Motor neuron (in vitro differentiated cells): ENCODE measurements around the gene FBXO8. TPM values are rescaled to one million over a fixed set of nuclear protein-coding genes. Genes with fewer than 3 reads are reported as not detected.

Source experiments
- ATAC-seq, 8 experiments: fragments of 200-7000 bp; cut with Tn5 transposase; replicated peaks in 6 of 8; 2 replicates each; pipeline ENCODE4 v1.8.0; 2021; ENCODE audit warnings: mild to moderate bottlenecking in 8 of 8, moderate library complexity in 8 of 8
- H3K27ac ChIP-seq, 2 donors: fragments of 250-450 bp; sonication (Bioruptor Pico); 2 replicates each; pipeline ENCODE4 v1.9.0; 2021; ENCODE audit warnings: antibody characterized with exemption in 2 of 2, mild to moderate bottlenecking in 2 of 2, moderate library complexity in 1 of 2
- H3K4me1 ChIP-seq, 2 donors: fragments of 250-450 bp; sonication (Bioruptor Pico); replicated peaks in 1 of 2; 2 replicates each; pipeline ENCODE4 v1.6.1; 2021; ENCODE audit warnings: antibody characterized with exemption in 2 of 2, mild to moderate bottlenecking in 2 of 2, moderate library complexity in 1 of 2
- H3K4me3 ChIP-seq, 5 donors: fragments of 250-450 bp; sonication (Bioruptor Pico); 2 replicates each; pipeline ENCODE4 v1.9.0; 2021; ENCODE audit warnings: antibody characterized with exemption in 5 of 5, mild to moderate bottlenecking in 5 of 5, moderate library complexity in 4 of 5
- WGBS, 10 experiments: fragments of 450-650 bp; shearing (Covaris generic); methylation state at CpG; one replicate each; pipeline ENCODE4 v1.0.0; 2022; 5-methylcytosine and 5-hydroxymethylcytosine counted together
- in situ Hi-C, 9 experiments: fragments of 400-800 bp; cut with MboI; loops; one replicate each; pipeline ENCODE4 v1.15.0; 2021; ENCODE audit warnings: low sequenced_read_pairs in 9 of 9, low pct_unique_long_range_greater_than_20kb in 2 of 9; ENCODE audit not compliant: unreplicated experiment in 9 of 9
- total RNA-seq, 8 experiments: library from RNA; unstranded; fragments of 300-600 nt; gene quantifications; 2 replicates each; pipeline versions ENCODE4 v1.2.3 to v1.2.4, GENCODE V29; 2022

FBXO8 gene
- total RNA-seq, 8 experiments from 2014 or later, result 12.8 to 40.3 (median 24.3) TPM

DNA sequence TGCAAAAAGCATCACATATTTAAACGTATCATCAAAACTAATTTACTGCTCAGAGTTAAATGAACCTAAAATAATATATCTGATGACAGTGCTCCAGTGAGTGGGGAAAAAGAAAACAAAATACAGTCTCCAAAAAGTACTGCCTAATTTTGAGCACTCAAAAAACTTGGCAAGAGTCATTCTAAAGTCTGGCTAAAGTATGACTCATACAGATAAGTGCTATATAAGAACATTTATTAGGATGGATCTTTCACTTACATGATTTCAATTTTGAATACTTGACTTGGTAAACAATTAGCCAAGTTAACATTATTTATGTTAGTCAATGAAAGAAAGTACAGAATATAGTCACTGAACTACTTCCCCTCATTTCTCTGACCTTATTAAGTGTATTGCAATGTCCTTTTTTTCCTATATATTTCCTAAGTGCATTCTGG is 27.2 kb downstream of the FBXO8 start:
- no peak overlapping the region for H3K27ac ChIP-seq
- peak in 2 of 8 experiments; percentile 13 to 41 for ATAC-seq
- no peak overlapping the region for H3K4me3 ChIP-seq
- in situ Hi-C loops, result no loop called here
- no peaks in the 10 kb centered on the region for H3K4me1 ChIP-seq
- WGBS, 10 experiments, result 45 to 100% (median 92%) methylated on average over 1 of the region's 1 CpG; no CpG with 5 or more reads in 4 of the 10 experiments

DNA sequence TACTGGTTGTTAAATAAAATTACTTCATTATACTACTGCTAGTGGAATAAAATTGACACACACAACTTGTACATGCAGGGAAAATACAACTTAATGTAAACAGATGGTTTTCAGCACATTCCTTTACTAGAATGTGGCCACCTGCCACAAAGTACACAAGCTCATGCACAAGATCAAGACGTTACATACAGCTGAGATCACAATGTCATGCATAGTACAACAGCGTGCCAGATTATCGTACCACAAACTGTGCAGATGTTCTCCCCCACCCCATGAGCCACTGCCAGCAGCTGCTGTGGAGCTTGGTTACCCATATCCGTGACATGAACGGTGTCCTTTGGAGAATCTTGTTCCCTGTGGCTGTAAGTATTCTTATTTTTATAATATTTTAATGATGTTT is 27.7 kb downstream of the FBXO8 start:
- no peaks in the 10 kb centered on the region for H3K4me1 ChIP-seq
- WGBS, 10 experiments, result 0 to 100% (median 83%) methylated on average over 1 to 5 of the region's 5 CpGs; no CpG with 5 or more reads in 2 of the 10 experiments
- no peak overlapping the region for H3K4me3 ChIP-seq
- H3K27ac ChIP-seq, result no peak overlapping the region
- in situ Hi-C loops, result no loop called here
- peak in 2 of 8 experiments; percentile 86 to 98 for ATAC-seq

DNA sequence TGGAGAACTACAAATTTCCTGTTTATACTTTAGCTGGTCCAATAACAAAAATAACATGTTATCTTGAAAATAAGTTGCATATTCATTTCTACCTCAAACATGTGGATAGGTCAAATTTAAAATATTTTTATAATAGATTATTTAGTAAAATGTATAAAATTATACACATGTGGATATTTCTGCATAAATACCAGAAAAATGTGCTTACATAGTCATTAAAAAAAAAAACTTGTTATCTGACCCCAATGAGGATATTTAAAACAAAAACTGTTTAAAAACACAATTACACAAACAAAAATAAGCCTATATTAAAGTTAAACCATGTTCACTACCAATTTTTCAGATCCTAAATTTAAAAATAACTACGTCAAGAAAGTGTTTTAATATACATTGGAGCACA is 28.1 kb downstream of the FBXO8 start:
- in situ Hi-C loops, result no loop called here
- no peak overlapping the region for H3K4me3 ChIP-seq
- WGBS, 10 experiments, result 45 to 100% (median 90%) methylated on average over 1 of the region's 1 CpG; no CpG with 5 or more reads in 1 of the 10 experiments
- no peaks in the 10 kb centered on the region for H3K4me1 ChIP-seq
- ATAC-seq, result no peak
- no peak overlapping the region for H3K27ac ChIP-seq

DNA sequence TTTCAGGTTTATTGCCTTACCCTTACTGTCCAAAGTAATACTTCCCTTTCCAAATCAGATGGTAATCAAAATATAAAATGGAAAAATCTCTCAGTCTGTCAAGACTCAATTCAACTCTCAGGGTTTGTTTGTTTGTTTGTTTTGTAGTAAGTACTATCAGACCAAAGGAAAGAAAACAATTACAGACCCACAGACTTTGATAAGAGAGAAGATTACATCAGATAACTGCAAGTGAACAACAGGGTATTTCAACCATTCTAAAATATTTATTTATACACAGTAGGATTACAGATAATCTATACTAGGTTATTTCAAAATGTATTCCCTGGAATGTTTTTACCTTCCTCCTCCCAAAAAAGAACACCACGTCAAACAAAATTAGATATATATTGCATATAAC is 28.9 kb downstream of the FBXO8 start:
- in situ Hi-C loops, result no loop called here
- WGBS, 10 experiments, result 60 to 100% (median 87%) methylated on average over 1 of the region's 1 CpG; no CpG with 5 or more reads in 2 of the 10 experiments
- Histone ChIP-seq H3K4me3 (no peak overlapping the region), H3K27ac (no peak overlapping the region), H3K4me1 (no peaks in the 10 kb centered on the region)
- no peak for ATAC-seq

DNA sequence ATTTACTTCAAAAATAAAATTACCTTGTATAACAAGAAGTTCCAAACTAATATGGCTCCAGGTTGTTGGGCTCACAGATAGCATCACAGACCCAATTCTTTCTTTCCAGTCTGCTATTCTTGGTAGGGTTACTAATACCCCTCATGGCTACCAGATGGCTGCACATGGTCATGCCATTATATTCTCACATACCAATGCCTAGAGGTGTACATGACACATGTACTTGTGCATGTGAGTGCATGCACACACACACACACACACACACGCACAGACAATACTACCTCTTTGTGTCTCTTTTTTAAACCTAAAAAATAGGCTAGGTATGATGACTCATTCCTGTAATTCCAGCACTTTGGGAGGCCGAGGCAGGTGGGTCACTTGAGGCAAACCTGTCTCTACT is 31.1 kb downstream of the FBXO8 start:
- Histone ChIP-seq H3K4me1 (no peaks in the 10 kb centered on the region), H3K4me3 (no peak overlapping the region), H3K27ac (no peak overlapping the region)
- WGBS, 10 experiments, result 55 to 100% (median 93%) methylated on average over 1 to 2 of the region's 2 CpGs; no CpG with 5 or more reads in 4 of the 10 experiments
- in situ Hi-C loops, result no loop called here
- ATAC-seq, result no peak

DNA sequence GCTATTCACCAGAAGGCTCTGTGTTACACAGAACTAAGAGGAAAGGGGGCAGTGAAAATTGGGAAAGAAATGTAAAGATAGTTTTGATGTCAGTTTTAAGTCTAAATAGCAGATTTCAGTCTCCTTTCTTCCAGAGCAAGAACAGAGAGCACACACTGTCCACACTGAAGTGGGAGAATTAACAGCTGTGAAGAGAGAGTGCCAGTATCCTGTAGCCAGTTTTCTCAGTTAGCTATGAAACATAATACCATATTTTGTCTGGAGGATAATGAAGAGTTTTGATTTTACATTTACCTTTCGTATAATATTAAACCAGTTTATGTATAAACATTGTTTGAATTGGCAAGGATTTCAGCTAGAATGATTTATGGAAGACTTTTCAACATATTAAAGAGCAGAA is 35.1 kb downstream of the FBXO8 start:
- WGBS, 10 experiments, result 0 to 83% (median 44%) methylated on average over 1 of the region's 1 CpG; no CpG with 5 or more reads in 2 of the 10 experiments
- in situ Hi-C loops, result no loop called here
- H3K4me1 ChIP-seq, result no peaks in the 10 kb centered on the region
- no peak overlapping the region for H3K4me3 ChIP-seq
- H3K27ac ChIP-seq, result no peak overlapping the region
- ATAC-seq, result no peak

DNA sequence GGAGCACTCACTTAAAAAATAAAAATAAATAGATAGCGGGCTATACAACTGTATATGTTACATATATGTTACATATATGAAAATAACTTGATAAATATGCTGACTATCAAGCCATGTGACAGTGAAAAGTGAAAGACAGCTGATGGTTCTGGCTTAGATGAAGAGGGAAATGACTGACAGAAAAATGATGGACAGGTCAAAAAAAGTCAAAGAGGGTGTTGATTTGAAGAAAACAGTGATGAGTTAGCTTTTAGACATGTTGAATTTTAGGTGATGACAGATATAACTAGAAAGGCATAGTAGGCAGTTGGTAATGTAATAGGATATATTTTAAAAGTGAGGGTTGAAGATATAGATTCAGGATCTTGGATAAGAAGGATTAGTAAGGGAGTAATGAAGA is 37.8 kb downstream of the FBXO8 start:
- Histone ChIP-seq H3K4me3 (no peak overlapping the region), H3K4me1 (no peaks in the 10 kb centered on the region), H3K27ac (no peak overlapping the region)
- ATAC-seq, result no peak
- 71 to 100% (median 98%) methylated on average over 1 of the region's 1 CpG; no CpG with 5 or more reads in 2 of the 10 experiments for WGBS, 10 experiments
- in situ Hi-C loops, result no loop called here

DNA sequence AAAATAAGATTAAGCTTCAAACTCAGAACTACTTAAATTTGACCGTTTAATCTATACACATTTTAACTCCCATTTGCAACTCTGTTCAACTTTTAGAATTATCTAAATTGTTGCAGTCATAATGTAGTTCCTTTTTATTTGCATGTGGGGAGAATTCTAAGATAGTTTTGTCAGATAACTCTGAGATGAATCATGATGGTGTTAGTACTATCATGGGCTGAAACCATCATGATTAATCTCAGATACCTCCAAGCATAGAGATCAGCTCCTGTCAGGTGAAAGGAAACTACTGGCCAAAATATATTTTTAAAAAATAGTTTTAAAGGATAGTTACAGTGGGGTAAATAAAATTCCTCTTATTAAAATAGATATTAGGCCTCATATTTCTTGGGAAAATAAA is 39.0 kb downstream of the FBXO8 start:
- 38 to 100% (median 67%) methylated on average over 1 of the region's 1 CpG; no CpG with 5 or more reads in 1 of the 10 experiments for WGBS, 10 experiments
- Histone ChIP-seq H3K4me1 (no peaks in the 10 kb centered on the region), H3K4me3 (no peak overlapping the region), H3K27ac (no peak overlapping the region)
- ATAC-seq, result no peak
- in situ Hi-C loops, result no loop called here

DNA sequence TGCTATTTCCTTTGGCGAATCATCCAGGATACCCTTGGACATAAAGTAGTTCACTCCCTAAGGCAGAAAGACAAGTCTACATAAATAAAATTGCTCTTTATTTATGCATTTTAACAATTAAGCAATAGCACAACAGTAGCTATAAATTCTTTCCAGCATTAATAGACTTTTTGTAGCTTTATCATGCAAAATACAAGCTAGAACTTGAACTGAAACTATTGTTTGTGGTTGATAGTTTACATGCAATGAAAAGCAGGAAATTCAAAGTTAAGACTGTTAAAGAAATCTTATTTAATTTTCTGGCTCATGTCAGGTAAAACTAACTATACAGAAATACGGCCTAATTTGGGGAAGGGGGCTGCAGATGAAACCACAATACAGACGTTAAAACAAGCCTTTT is 42.3 kb downstream of the FBXO8 start:
- Histone ChIP-seq H3K4me3 (no peak overlapping the region), H3K4me1 (no peaks in the 10 kb centered on the region), H3K27ac (no peak overlapping the region)
- no peak for ATAC-seq
- 58 to 100% (median 79%) methylated on average over 1 to 3 of the region's 3 CpGs; no CpG with 5 or more reads in 2 of the 10 experiments for WGBS, 10 experiments
- in situ Hi-C loops, result no loop called here

DNA sequence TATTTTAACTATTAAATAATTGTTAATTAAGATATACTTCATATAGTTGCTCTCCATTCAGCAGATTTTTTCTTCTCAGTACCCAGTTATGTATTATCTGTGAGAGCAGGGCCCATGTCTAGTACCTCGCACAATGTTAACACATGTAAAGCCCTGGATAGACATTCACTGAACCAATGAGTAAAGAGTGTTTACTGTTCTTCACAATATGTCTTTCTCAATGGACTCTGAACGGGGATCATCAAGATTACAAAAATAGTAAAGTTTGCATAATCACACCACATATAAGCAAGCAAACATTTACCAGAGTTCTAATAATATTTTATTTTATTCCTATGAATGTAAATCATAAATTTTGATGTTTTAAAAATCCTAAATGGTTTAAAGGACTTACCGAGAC is 47.1 kb downstream of the FBXO8 start:
- H3K4me3 ChIP-seq, result no peak overlapping the region
- H3K4me1 ChIP-seq, result no peaks in the 10 kb centered on the region
- 78 to 100% (median 86%) methylated on average over 1 to 3 of the region's 3 CpGs for WGBS, 10 experiments
- H3K27ac ChIP-seq, result no peak overlapping the region
- in situ Hi-C loops, result no loop called here
- no peak for ATAC-seq

DNA sequence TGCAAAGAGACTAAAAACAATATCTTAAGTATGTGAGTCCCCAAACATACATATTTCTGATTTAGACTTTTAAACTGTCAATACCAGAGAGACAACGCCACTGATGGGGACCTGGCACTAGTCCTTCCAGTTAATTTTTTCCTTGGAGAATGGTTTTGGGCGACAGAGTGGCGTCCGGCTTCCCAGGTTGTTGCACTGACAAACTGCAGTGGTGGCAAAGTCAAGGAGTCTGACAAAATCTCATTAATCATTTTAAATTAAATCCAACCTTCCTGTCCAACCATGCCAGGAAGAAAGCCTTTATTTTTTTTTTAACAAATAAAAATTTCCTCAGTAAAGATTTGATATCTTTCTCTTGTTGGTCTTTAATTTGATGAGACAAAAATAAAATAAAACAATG is 52.8 kb downstream of the FBXO8 start:
- no peak overlapping the region for H3K27ac ChIP-seq
- H3K4me3 ChIP-seq, result no peak overlapping the region
- WGBS, 10 experiments, result 71 to 100% (median 83%) methylated on average over 1 to 4 of the region's 4 CpGs; no CpG with 5 or more reads in 1 of the 10 experiments
- no peaks in the 10 kb centered on the region for H3K4me1 ChIP-seq
- no peak for ATAC-seq
- in situ Hi-C loops, result no loop called here

DNA sequence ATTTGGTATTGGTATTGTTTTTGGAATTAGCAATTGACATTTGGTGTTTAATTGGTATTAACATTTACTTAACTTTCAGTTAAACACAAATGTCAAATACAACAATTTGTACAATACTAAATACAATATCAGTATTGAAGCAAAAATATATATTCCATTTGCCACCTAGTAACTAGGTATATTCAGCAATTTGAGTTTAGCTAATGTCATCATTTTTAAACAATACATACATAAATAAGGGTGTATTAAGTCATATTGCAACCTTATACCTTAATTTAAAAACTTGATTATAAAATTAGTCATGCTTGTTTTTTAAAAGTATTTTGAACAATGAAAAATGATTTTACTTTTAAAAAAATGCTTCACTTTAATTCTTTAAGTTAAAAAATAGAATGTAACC is 53.3 kb downstream of the FBXO8 start:
- no peaks in the 10 kb centered on the region for H3K4me1 ChIP-seq
- in situ Hi-C loops, result no loop called here
- H3K4me3 ChIP-seq, result no peak overlapping the region
- ATAC-seq, result no peak
- no peak overlapping the region for H3K27ac ChIP-seq

DNA sequence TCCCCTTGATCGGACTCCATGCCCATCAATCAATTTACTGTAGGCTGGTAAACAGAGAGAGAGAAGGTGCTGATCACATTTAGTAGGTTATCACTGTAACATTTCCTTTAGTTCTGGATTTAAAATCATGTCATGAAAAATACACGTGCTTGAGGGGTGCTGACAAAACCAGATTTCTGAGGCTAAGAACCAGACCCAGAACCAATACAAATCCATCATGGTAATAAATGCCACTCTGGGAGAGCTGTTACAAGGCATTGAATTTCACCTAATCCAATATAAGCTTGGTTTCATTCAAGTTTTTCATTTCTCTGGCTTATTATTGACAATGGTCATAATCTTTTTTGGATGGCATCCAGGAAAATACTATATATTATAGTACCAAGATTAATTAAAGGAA is 54.5 kb downstream of the FBXO8 start:
- no peak overlapping the region for H3K27ac ChIP-seq
- WGBS, 10 experiments, result 20 to 100% (median 67%) methylated on average over 1 to 2 of the region's 2 CpGs; no CpG with 5 or more reads in 2 of the 10 experiments
- H3K4me1 ChIP-seq, result no peaks in the 10 kb centered on the region
- no peak overlapping the region for H3K4me3 ChIP-seq
- in situ Hi-C loops, result no loop called here
- no peak for ATAC-seq

DNA sequence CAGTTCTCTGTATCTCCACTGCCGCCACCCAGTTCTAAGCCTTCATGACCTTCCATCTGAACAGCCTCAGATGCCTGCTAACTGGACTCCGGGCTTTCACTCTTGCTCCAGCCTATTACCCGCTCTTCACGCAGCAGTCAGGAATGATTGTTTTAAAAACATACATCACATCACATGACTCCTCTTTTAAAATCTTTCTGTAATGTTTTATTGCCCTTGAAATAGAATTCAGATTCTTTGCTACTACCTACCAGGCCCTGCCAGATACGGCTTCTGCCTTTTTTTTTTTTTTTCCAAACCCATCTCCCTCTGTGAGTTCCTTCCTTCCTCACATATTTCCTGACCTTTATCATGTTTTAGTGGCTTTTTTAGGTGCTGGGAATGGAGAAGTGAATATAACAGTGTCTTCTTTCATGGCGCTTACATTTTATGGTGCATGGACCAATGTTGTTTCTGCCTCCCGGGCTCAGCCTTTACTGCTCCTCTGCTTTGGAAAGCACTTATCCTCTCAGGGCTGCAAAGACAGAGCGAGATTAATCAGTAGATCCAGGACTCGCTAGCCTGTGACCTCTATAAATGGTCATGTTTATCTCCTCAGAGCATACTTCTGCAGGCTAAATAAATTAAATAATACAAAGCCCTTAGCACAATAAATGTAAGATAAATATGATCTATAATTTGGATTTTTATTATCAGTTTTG is 58.0 kb downstream of the FBXO8 start:
- in situ Hi-C loops, result no loop called here
- Histone ChIP-seq H3K4me1 (no peaks in the 10 kb centered on the region), H3K27ac (no peak overlapping the region), H3K4me3 (no peak overlapping the region)
- ATAC-seq, result no peak
- 40 to 100% (median 83%) methylated on average over 3 to 9 of the region's 9 CpGs for WGBS, 10 experiments
